Measurements from ENCODE around the gene GMDS.

Gene GMDS

GRCh38 chr6:1729133-1729749 is 516.2 kb downstream of the GMDS start:
- H3K27ac ChIP-seq, result no peak overlapping the region
- no peaks in the 10 kb centered on the region for H3K9me3 ChIP-seq (ENCODE audit: control insufficient read depth, low read length)
- H3K36me3 ChIP-seq (ENCODE audit: control insufficient read depth, insufficient read depth, low read length), result no peaks in the 10 kb centered on the region
- H2AFZ ChIP-seq, result no peak overlapping the region
- H3K27me3 ChIP-seq (ENCODE audit: control insufficient read depth, insufficient read depth, low read length), result no peaks in the 10 kb centered on the region
- no peak overlapping the region for H3K9ac ChIP-seq
- no peaks in the 10 kb centered on the region for H3K4me1 ChIP-seq
- TF ChIP-seq CTCF (IDR thresholded peaks at IDR 0.05), result no peak
- no peak overlapping the region for H3K4me2 ChIP-seq (ENCODE audit: low read length)
- H3K4me3 ChIP-seq (ENCODE audit: low read depth, low read length), result no peak overlapping the region
- no peaks in the 10 kb centered on the region for H3K79me2 ChIP-seq

- Histone ChIP-seq H3K4me1 (no peaks in the 10 kb centered on the region), H2AFZ (no peak overlapping the region), H3K9me3 (ENCODE audit: control insufficient read depth, low read length) (no peaks in the 10 kb centered on the region), H3K27ac (no peak overlapping the region), H3K4me3 (ENCODE audit: low read depth, low read length) (no peak overlapping the region), H3K9ac (no peak overlapping the region), H3K36me3 (ENCODE audit: control insufficient read depth, insufficient read depth, low read length) (no peaks in the 10 kb centered on the region), H3K79me2 (no peaks in the 10 kb centered on the region), H3K27me3 (ENCODE audit: control insufficient read depth, insufficient read depth, low read length) (no peaks in the 10 kb centered on the region), H3K4me2 (ENCODE audit: low read length) (no peak overlapping the region)
- no peak for TF ChIP-seq CTCF (IDR thresholded peaks at IDR 0.05)
These were observed 519.0 kb downstream of the GMDS start for GRCh38 chr6:1726341-1726768.

GRCh38 chr6:1724616-1725015 is 520.8 kb downstream of the GMDS start:
- no peak overlapping the region for H3K27ac ChIP-seq

GRCh38 chr6:1724124-1724523 is 521.3 kb downstream of the GMDS start:
- Histone ChIP-seq H3K27me3 (ENCODE audit: control insufficient read depth, insufficient read depth, low read length) (no peaks in the 10 kb centered on the region), H3K27ac (no peak overlapping the region), H2AFZ (no peak overlapping the region), H3K9ac (no peak overlapping the region), H3K4me3 (ENCODE audit: low read depth, low read length) (no peak overlapping the region), H3K4me1 (no peaks in the 10 kb centered on the region), H3K36me3 (ENCODE audit: control insufficient read depth, insufficient read depth, low read length) (no peaks in the 10 kb centered on the region), H3K9me3 (ENCODE audit: control insufficient read depth, low read length) (no peaks in the 10 kb centered on the region), H3K79me2 (no peaks in the 10 kb centered on the region), H3K4me2 (ENCODE audit: low read length) (no peak overlapping the region)
- no peak for TF ChIP-seq CTCF (IDR thresholded peaks at IDR 0.05)

More at GRCh38 chr6:1724616-1725015, 520.8 kb downstream of the GMDS start:
- Histone ChIP-seq H3K4me1 (no peaks in the 10 kb centered on the region), H3K9me3 (ENCODE audit: control insufficient read depth, low read length) (no peaks in the 10 kb centered on the region), H3K4me2 (ENCODE audit: low read length) (no peak overlapping the region), H3K79me2 (no peaks in the 10 kb centered on the region), H3K27me3 (ENCODE audit: control insufficient read depth, insufficient read depth, low read length) (no peaks in the 10 kb centered on the region), H3K36me3 (ENCODE audit: control insufficient read depth, insufficient read depth, low read length) (no peaks in the 10 kb centered on the region), H3K4me3 (ENCODE audit: low read depth, low read length) (no peak overlapping the region), H2AFZ (no peak overlapping the region), H3K9ac (no peak overlapping the region)
- no peak for TF ChIP-seq CTCF (IDR thresholded peaks at IDR 0.05)

- Histone ChIP-seq H3K27ac (no peak overlapping the region), H3K79me2 (no peaks in the 10 kb centered on the region), H3K4me2 (ENCODE audit: low read length) (no peak overlapping the region), H3K4me1 (no peaks in the 10 kb centered on the region), H3K9ac (no peak overlapping the region), H3K9me3 (ENCODE audit: control insufficient read depth, low read length) (no peaks in the 10 kb centered on the region), H3K27me3 (ENCODE audit: control insufficient read depth, insufficient read depth, low read length) (no peaks in the 10 kb centered on the region), H3K4me3 (ENCODE audit: low read depth, low read length) (no peak overlapping the region), H3K36me3 (ENCODE audit: control insufficient read depth, insufficient read depth, low read length) (no peaks in the 10 kb centered on the region), H2AFZ (no peak overlapping the region)
- TF ChIP-seq CTCF (IDR thresholded peaks at IDR 0.05), result no peak
These were observed 522.6 kb downstream of the GMDS start for GRCh38 chr6:1722801-1723200.
